GM19468 (cell line): ENCODE measurements around the gene TRIM45.
"Not testable (repeated sequence)": the region's sequence is repeated elsewhere in the genome, so short reads cannot be mapped to it uniquely, and the experiment has no call there.

Source experiments
- ATAC-seq: cut with Tn5 transposase; IDR thresholded peaks from one replicate; pipeline ENCODE4 v1.9.1; 2021; ENCODE audit warnings: mild to moderate bottlenecking, moderate library complexity, moderate number of reproducible peaks; ENCODE audit not compliant: unreplicated experiment; ENCODE audit errors: extremely low read depth

TRIM45 gene

DNA sequence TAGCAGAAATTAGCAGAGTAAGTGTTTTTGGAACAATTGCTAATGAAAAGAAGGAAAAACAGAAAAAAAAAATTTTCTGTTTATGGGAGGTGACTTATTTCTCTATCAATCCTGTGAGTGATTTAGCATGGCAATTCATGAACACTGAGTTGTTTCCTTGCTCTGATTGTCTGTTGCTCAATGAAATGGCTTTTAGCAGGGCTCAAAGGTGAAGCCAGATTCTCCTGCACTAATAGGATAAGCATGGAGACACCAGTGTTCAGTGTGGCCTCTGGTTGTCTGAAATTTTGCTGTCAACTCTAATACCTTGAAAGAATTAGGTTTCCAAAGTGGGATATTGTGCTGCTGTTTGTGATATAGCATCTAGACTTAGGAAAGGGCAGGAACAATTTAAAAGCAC is 15.8 kb downstream of the TRIM45 start:
- ATAC-seq, result no peak

GRCh38 chr1:117104986-117105385 is 16.6 kb downstream of the TRIM45 start:
- no peak for ATAC-seq

GRCh38 chr1:117101858-117102257 is 19.7 kb downstream of the TRIM45 start:
- not testable (repeated sequence) for ATAC-seq

- no peak for ATAC-seq
Measured at GRCh38 chr1:117101334-117101733, 20.2 kb downstream of the TRIM45 start.

DNA sequence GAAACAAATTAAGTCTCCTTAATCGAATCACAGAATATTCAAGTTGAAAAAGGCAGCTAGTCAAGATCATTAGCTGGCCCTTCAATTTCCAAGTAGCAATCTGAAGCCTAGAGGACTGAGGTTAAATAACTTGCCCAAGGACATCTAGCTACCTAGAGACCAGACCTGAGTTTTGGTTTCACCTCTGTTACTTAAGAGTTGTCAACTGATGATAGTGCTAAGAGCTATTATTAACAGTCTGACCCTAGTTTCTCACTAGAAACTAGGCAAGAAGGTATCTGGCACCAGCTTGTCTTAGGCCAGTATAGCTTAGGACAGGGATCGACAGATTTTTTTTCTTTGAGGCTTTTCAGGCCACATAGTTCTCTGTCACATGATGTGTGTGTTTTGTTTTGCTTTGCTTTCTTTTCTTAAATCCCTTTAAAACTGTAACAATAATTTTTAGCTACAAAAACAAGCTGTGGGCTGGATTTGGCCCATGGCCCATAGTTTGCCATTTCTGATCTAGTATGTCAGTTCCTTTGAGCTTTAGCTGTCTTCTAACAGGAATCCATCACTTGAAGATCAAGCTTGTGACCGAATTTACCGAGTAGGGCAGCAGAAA is 23.2 kb downstream of the TRIM45 start:
- ATAC-seq, result no peak

- ATAC-seq, result no peak
Measured at GRCh38 chr1:117097443-117097842, 24.1 kb downstream of the TRIM45 start.

DNA sequence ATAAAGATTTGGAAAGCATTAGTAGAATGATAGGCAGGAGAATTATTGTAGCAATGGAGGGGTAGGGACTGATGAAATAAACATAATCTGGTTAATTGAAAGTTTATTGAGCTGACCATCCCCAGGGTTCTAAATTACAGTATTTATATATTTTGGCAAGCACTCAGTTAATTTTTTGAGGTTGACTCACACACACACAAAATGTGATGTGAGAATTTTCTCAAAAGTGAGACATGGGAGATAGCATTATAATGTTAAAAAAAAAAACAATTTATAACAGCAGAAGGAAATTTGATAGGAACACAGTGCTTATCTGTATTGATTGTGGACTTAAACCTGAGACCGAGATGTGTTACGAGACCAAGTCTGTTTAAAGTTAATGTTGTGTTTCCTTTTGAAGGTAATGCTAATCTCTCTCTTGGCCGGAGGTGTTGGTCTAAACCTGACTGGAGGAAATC is 24.6 kb downstream of the TRIM45 start:
- ATAC-seq, result no peak

DNA sequence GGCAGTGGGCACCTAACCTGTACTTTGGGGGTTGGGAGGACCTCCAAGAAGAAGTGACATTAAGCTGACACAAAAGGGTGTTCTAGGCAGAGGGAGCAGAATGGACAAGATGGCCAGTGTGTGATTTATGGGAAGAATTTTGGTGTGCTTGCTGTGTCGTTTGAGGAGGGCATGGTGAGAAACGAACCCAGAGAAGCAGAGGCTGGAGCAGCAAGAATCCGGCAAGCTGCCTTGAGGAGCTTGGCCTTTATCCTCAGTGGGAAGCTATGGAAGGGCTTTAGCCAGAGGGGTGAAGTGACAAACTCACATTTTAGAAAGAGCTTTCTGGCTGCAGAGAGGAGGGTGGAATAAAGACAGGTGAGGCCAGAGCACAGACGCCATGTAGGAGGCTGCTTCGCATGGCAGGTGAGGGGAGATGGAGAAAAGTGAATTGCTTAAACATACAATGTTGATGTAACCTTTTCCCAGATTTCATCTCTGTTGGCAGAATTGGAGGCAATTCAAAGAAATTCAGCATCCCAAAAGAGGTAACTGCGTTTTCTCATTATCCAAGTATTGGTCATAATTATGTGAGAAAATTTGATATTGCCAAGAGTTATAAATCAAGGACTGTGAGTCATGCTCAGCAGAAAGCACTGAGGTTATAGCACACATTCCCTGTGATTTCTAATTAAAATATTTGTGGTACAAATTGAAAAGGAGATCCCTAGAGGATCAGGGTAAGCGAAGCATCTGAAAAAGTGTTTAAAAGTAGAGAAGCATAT is 26.5 kb downstream of the TRIM45 start:
- ATAC-seq, result no peak

DNA sequence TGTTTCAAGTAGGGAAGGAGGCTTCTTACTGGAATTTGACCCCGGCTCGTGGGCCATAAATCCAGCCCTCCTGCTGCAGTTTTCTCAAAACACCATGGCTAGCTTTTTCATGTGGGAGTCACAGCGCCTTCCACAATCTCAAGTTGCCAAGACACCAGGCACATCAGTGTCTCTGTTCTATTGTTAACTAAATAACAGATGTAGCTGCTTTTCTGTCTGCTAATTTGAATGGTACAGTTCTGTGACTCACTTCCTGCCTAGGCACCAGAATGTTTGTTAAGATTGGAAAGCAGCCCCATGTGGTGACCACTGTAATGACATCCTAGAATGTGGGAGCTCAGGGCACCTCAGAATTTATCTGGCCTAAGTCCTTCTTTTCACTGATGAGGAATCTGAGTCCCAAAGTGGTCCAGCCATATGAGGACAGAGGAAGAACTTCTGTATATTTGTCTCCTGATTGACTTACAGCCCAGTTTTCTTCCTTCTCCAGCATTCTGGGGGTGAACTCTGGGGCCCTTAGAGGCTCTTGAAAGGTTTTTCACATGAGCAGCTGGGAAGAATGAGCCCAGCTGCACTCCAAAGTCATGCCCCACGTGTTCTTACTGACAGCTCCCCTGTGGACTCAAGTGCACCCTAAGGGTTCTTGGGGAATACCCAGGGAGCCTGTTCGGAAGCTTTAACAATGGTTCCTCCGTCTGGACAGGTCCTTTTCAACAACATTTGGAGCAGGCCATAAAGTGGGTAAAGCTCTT is 27.5 kb downstream of the TRIM45 start:
- ATAC-seq, result peak; percentile 79

DNA sequence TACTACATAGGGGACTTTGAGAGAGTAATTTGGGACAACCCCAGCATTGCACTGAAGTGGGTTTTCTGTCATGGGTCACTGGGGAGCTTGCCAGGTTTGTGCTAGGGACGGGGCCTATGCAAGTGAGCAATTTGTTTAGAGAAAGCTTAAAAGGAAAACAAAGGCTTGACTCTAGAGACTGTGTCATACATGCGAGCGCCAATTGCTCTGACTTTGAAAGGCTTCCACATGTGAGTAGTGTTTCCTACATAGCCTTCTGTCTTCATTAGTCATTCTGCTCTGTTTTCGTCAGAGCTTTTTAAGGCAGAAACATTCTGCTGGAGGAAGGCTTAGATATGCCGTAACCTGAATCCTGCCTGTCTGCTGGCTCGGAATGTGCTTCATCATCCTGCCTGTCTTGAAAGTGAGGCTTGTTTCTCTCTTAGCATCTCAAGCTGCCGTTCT is 28.4 kb downstream of the TRIM45 start:
- no peak for ATAC-seq

DNA sequence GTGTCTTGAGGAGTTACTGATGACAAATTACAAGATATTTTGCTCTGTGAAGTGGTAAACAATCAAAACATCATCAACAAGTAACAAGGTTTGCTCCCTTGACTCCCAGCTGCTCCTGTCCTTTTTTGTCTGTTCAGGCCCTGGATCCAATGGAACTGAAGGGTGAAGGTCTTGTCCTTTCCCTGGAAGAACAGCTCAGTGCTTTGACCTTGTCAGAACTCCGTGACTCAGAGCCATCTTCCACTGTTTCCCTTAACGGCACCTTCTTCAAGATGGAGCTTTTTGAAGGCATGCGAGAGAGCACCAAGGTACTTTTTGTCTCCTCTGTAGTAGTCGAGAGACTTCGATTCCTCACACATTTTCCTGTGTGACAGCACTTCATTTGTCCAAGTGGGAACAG is 29.0 kb downstream of the TRIM45 start:
- no peak for ATAC-seq

GRCh38 chr1:117089996-117090395 is 31.6 kb downstream of the TRIM45 start:
- no peak for ATAC-seq

- no peak for ATAC-seq
Measured at GRCh38 chr1:117087686-117088085, 33.9 kb downstream of the TRIM45 start.

GRCh38 chr1:117084231-117084630 is 37.3 kb downstream of the TRIM45 start:
- no peak for ATAC-seq

DNA sequence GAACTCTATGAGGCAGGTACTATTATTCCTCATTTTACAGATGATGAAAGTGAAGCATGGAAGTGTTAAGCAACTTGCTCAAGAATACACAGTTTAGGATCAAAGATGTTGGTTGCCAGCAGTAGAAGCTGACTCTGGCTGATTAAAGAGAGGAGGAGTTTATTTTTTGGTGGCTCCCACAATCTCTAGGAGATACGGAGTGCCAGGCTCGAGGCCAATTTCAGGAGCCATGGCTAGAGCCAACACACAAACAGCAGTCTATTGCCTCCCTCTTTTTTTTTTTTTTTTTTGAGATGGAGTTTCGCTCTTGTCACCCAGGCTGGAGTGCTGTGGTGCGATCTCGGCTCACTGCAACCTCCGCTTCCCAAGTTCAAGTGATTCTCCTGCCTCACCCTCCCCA is 41.8 kb downstream of the TRIM45 start:
- ATAC-seq, result no peak

- no peak for ATAC-seq
Measured at GRCh38 chr1:117077267-117077666, 44.3 kb downstream of the TRIM45 start.

GRCh38 chr1:117076648-117077047 is 44.9 kb downstream of the TRIM45 start:
- no peak for ATAC-seq

DNA sequence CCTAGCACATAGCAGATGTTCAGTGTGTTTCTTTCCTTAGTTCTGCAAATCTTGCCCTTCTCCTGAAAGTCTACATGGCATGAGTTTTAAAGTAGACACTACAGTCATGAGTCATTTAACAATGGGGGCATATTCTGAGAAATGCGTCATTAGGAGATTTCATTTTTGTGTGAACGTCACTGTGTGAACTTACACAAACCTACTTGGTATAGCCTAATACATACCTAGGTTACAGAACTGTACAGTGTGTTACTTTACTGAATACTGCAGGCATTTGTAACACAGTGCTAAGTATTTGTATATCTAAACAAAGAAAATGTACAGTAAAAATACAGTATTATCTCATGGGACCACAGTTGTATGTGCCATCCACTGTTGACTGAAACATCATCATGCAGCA is 51.4 kb downstream of the TRIM45 start:
- no peak for ATAC-seq

- no peak for ATAC-seq
Measured at GRCh38 chr1:117069220-117069844, 52.2 kb downstream of the TRIM45 start.

DNA sequence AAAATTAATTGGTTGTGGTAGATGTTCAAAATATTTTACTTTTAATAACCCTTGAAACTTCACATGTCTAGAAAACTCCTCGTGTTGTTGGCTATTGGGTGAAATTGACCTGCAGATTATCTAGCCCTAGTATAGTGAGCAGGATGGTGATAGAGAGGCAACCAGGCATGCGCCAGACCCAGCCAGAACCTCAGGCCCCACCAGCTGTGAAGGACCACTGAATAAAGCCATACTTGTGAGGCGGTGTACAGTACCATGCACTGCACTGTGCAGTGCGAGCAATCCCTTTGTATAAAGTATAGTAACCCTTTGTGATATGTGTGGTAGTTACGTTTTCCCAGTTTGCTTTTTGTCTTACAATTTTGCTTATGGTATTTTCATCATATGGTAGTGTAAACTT is 53.0 kb downstream of the TRIM45 start:
- ATAC-seq, result no peak
